ENCODE data around the gene G3BP1.

The G3BP1 gene

GRCh38 chr5:151740958-151741373 lies 30.8 kb upstream of the G3BP1 start:
- H3K9me3 Mint-ChIP-seq = no peaks in the 10 kb centered on the region
- peaks cover 34% of the 10 kb centered on the region for H3K36me3 Mint-ChIP-seq
- no peaks in the 10 kb centered on the region for H3K27me3 Mint-ChIP-seq
- CTCF ChIA-PET = interaction anchor here (0.8 to 7.2 kb wide), 9 partner anchors 10 to 293 kb away, joined by 3 to 120 read pairs (median 5); partner anchors contain the start of gene SLC36A1
- no peak overlapping the region for H3K4me3 Mint-ChIP-seq
- no peak for DNase-seq
- peak overlapping the region; percentile 55 for H3K27ac Mint-ChIP-seq
- H3K4me1 Mint-ChIP-seq = peaks cover 34% of the 10 kb centered on the region

- H3K4me3 Mint-ChIP-seq = no peak overlapping the region
Observed at GRCh38 chr5:151741678-151742423, 29.9 kb upstream of the G3BP1 start.

GRCh38 chr5:151742870-151743294 lies 28.9 kb upstream of the G3BP1 start:
- Mint-ChIP-seq H3K36me3 (peaks cover 34% of the 10 kb centered on the region), H3K27me3 (no peaks in the 10 kb centered on the region), H3K27ac (no peak overlapping the region), H3K9me3 (no peaks in the 10 kb centered on the region), H3K4me3 (no peak overlapping the region), H3K4me1 (peaks cover 53% of the 10 kb centered on the region)
- no peak for DNase-seq
- CTCF ChIA-PET = interaction anchor here (1.5 to 7.2 kb wide), 5 partner anchors 9 to 91 kb away, joined by 3 to 120 read pairs (median 8); no protein-coding TSS in a partner anchor

More at GRCh38 chr5:151741678-151742423, 29.9 kb upstream of the G3BP1 start:
- Mint-ChIP-seq H3K36me3 (peaks cover 34% of the 10 kb centered on the region), H3K4me1 (peaks cover 43% of the 10 kb centered on the region), H3K27ac (no peak overlapping the region), H3K27me3 (no peaks in the 10 kb centered on the region), H3K9me3 (no peaks in the 10 kb centered on the region)
- no peak for DNase-seq
- CTCF ChIA-PET = interaction anchor here (0.8 to 7.2 kb wide), 10 partner anchors 10 to 90 kb away, joined by 3 to 120 read pairs (median 4); no protein-coding TSS in a partner anchor

GRCh38 chr5:151743530-151743929 lies 28.2 kb upstream of the G3BP1 start:
- Mint-ChIP-seq H3K4me3 (no peak overlapping the region), H3K27me3 (no peaks in the 10 kb centered on the region), H3K4me1 (peaks cover 59% of the 10 kb centered on the region), H3K9me3 (no peaks in the 10 kb centered on the region), H3K36me3 (peaks cover 33% of the 10 kb centered on the region), H3K27ac (no peak overlapping the region)
- DNase-seq = no peak
- CTCF ChIA-PET = interaction anchor here (0.9 to 7.2 kb wide), 4 partner anchors 28 to 83 kb away, joined by 3 to 120 read pairs (median 4); partner anchors contain the start of gene G3BP1

- DNase-seq = peak; percentile 38
- peak overlapping the region; percentile 84 for H3K27ac Mint-ChIP-seq
- peaks cover 36% of the 10 kb centered on the region for H3K36me3 Mint-ChIP-seq
- H3K27me3 Mint-ChIP-seq = no peaks in the 10 kb centered on the region
- H3K4me1 Mint-ChIP-seq = peaks cover 67% of the 10 kb centered on the region
- no peak overlapping the region for H3K4me3 Mint-ChIP-seq
- CTCF ChIA-PET = interaction anchor here (1.2 kb wide), 1 partner anchor 86 kb away, joined by 4 read pairs; no protein-coding TSS in a partner anchor
- H3K9me3 Mint-ChIP-seq = no peaks in the 10 kb centered on the region
Observed at GRCh38 chr5:151745071-151745705, 26.6 kb upstream of the G3BP1 start.

GRCh38 chr5:151750121-151750520 lies 21.6 kb upstream of the G3BP1 start:
- no peak for DNase-seq
- no peaks in the 10 kb centered on the region for H3K27me3 Mint-ChIP-seq
- peaks cover 18% of the 10 kb centered on the region for H3K36me3 Mint-ChIP-seq
- no peaks in the 10 kb centered on the region for H3K9me3 Mint-ChIP-seq
- H3K4me1 Mint-ChIP-seq = peaks cover 52% of the 10 kb centered on the region
- H3K27ac Mint-ChIP-seq = peak overlapping the region; percentile 81
- CTCF ChIA-PET = interaction anchor here (1.4 to 2.4 kb wide), 2 partner anchors 10 to 91 kb away, joined by 3 to 15 read pairs; no protein-coding TSS in a partner anchor
- no peak overlapping the region for H3K4me3 Mint-ChIP-seq

GRCh38 chr5:151751091-151751490 lies 20.7 kb upstream of the G3BP1 start:
- Mint-ChIP-seq H3K36me3 (peaks cover 11% of the 10 kb centered on the region), H3K27me3 (no peaks in the 10 kb centered on the region), H3K4me1 (peaks cover 50% of the 10 kb centered on the region), H3K4me3 (no peak overlapping the region), H3K9me3 (no peaks in the 10 kb centered on the region), H3K27ac (no peak overlapping the region)
- no peak for DNase-seq
- CTCF ChIA-PET = interaction anchor here (1.4 kb wide), 1 partner anchor 92 kb away, joined by 3 read pairs; no protein-coding TSS in a partner anchor

GRCh38 chr5:151751593-151751992 lies 20.2 kb upstream of the G3BP1 start:
- no peak for DNase-seq
- Mint-ChIP-seq H3K27ac (no peak overlapping the region), H3K4me3 (no peak overlapping the region), H3K36me3 (peaks cover 14% of the 10 kb centered on the region), H3K4me1 (peaks cover 50% of the 10 kb centered on the region), H3K9me3 (no peaks in the 10 kb centered on the region), H3K27me3 (no peaks in the 10 kb centered on the region)
- CTCF ChIA-PET = interaction anchor here (1.2 kb wide), 1 partner anchor 9 kb away, joined by 3 read pairs; no protein-coding TSS in a partner anchor

- peaks cover 41% of the 10 kb centered on the region for H3K4me1 Mint-ChIP-seq
Observed at GRCh38 chr5:151755383-151755782, 16.4 kb upstream of the G3BP1 start.

GRCh38 chr5:151757233-151758140 lies 14.3 kb upstream of the G3BP1 start:
- peak; percentile 42 for DNase-seq
- peak overlapping the region; percentile 87 for H3K27ac Mint-ChIP-seq
- CTCF ChIA-PET = interaction anchor here (1.0 to 1.9 kb wide), 6 partner anchors 13 to 38 kb away, joined by 3 to 8 read pairs (median 6); no protein-coding TSS in a partner anchor
- H3K4me1 Mint-ChIP-seq = peaks cover 39% of the 10 kb centered on the region
- peak overlapping the region; percentile 77 for H3K4me3 Mint-ChIP-seq
- H3K27me3 Mint-ChIP-seq = peaks cover 3% of the 10 kb centered on the region
- peaks cover 13% of the 10 kb centered on the region for H3K36me3 Mint-ChIP-seq
- H3K9me3 Mint-ChIP-seq = no peaks in the 10 kb centered on the region

More at GRCh38 chr5:151755383-151755782, 16.4 kb upstream of the G3BP1 start:
- DNase-seq = no peak
- Mint-ChIP-seq H3K36me3 (peaks cover 13% of the 10 kb centered on the region), H3K27ac (no peak overlapping the region), H3K4me3 (no peak overlapping the region), H3K27me3 (no peaks in the 10 kb centered on the region), H3K9me3 (no peaks in the 10 kb centered on the region)
- CTCF ChIA-PET = no interaction called here

GRCh38 chr5:151758141-151758429 lies 13.7 kb upstream of the G3BP1 start:
- peak overlapping the region; percentile 77 for H3K4me3 Mint-ChIP-seq
- H3K4me1 Mint-ChIP-seq = peaks cover 38% of the 10 kb centered on the region
- H3K9me3 Mint-ChIP-seq = no peaks in the 10 kb centered on the region
- H3K27me3 Mint-ChIP-seq = peaks cover 3% of the 10 kb centered on the region
- H3K27ac Mint-ChIP-seq = peak overlapping the region; percentile 87
- H3K36me3 Mint-ChIP-seq = peaks cover 13% of the 10 kb centered on the region
- no peak for DNase-seq
- CTCF ChIA-PET = interaction anchor here (1.3 to 1.9 kb wide), 3 partner anchors 12 to 18 kb away, joined by 4 to 6 read pairs (median 6); no protein-coding TSS in a partner anchor

- Mint-ChIP-seq H3K9me3 (no peaks in the 10 kb centered on the region), H3K27me3 (peaks cover 3% of the 10 kb centered on the region), H3K36me3 (peaks cover 10% of the 10 kb centered on the region), H3K4me1 (peaks cover 38% of the 10 kb centered on the region), H3K4me3 (peak within 1 kb of the TSS; percentile 77), H3K27ac (peak within 1 kb of the TSS; percentile 87)
- DNase-seq = peak; percentile 93
- CTCF ChIA-PET = interaction anchor here (1.3 to 1.8 kb wide), 2 partner anchors 12 to 19 kb away, joined by 4 to 6 read pairs; no protein-coding TSS in a partner anchor
Observed at GRCh38 chr5:151758430-151759241, 13.1 kb upstream of the G3BP1 start, which contains the start of gene ATOX1. Gene ATOX1, minus strand, starts transcription at chr5:151758631. Its CDS starts 80 bp downstream, at chr5:151758551.

- H3K4me3 Mint-ChIP-seq = no peak overlapping the region
- CTCF ChIA-PET = interaction anchor here (1.5 kb wide), 1 partner anchor 24 kb away, joined by 4 read pairs; no protein-coding TSS in a partner anchor
- no peaks in the 10 kb centered on the region for H3K36me3 Mint-ChIP-seq
Observed at GRCh38 chr5:151764801-151765200, 7.0 kb upstream of the G3BP1 start.

More at GRCh38 chr5:151764801-151765200, 7.0 kb upstream of the G3BP1 start:
- Mint-ChIP-seq H3K4me1 (peaks cover 2% of the 10 kb centered on the region), H3K27me3 (peaks cover 7% of the 10 kb centered on the region), H3K27ac (no peak overlapping the region), H3K9me3 (no peaks in the 10 kb centered on the region)
- DNase-seq = no peak

All from activated naive CD4-positive, alpha-beta T cell treated with anti-CD3 and anti-CD28 coated beads, Interleukin-2, amount 10 ng/mL, durations not matched to agents 7 days and 5 days (primary cell).